H7 (cell line): ENCODE measurements around the gene SIPA1L3. TPM values are rescaled to one million over a fixed set of nuclear protein-coding genes. Genes with fewer than 3 reads are reported as not detected.
"Not testable (repeated sequence)": the region's sequence is repeated elsewhere in the genome, so short reads cannot be mapped to it uniquely, and the experiment has no call there.

Source experiments
- DNase-seq: peaks from one replicate; pipeline ENCODE4 v3.0.0; 2012
- H3K27me3 ChIP-seq: 2 replicates; pipeline ENCODE4 v1.6.0; 2011; ENCODE audit warnings: mild to moderate bottlenecking, low read length; ENCODE audit not compliant: control insufficient read depth, insufficient read depth
- H3K36me3 ChIP-seq: replicated peaks from 2 replicates; pipeline ENCODE4 v1.5.1; 2011; ENCODE audit warnings: low read length; ENCODE audit not compliant: control insufficient read depth, insufficient read depth
- H3K4me3 ChIP-seq: 2 replicates; pipeline ENCODE4 v1.5.1; 2011; ENCODE audit warnings: low read depth, mild to moderate bottlenecking, control low read depth, low read length, moderate library complexity; ENCODE audit not compliant: insufficient read depth
- total RNA-seq: library from RNA; depleted of rRNA; stranded (reverse); fragments of >200 nt; shearing (Covaris generic); gene quantifications from 2 replicates; pipeline ENCODE4 v1.2.3, GENCODE V29; 2014

The SIPA1L3 gene
- total RNA-seq, 1 experiment from 2014 or later, result 13.4 TPM

- H3K27me3 ChIP-seq, result no peaks in the 10 kb centered on the region
- H3K4me3 ChIP-seq, result no peak overlapping the region
- no peaks in the 10 kb centered on the region for H3K36me3 ChIP-seq
- no peak for DNase-seq
Measured at GRCh38 chr19:38018694-38019395, 111.8 kb downstream of the SIPA1L3 start.

GRCh38 chr19:38019396-38019724 is 112.4 kb downstream of the SIPA1L3 start:
- no peaks in the 10 kb centered on the region for H3K36me3 ChIP-seq
- H3K27me3 ChIP-seq, result no peaks in the 10 kb centered on the region
- no peak for DNase-seq
- no peak overlapping the region for H3K4me3 ChIP-seq

GRCh38 chr19:38020311-38020710 is 113.3 kb downstream of the SIPA1L3 start:
- no peaks in the 10 kb centered on the region for H3K36me3 ChIP-seq
- no peaks in the 10 kb centered on the region for H3K27me3 ChIP-seq
- no peak overlapping the region for H3K4me3 ChIP-seq
- DNase-seq, result no peak

GRCh38 chr19:38021352-38021751 is 114.3 kb downstream of the SIPA1L3 start:
- no peak overlapping the region for H3K4me3 ChIP-seq
- no peaks in the 10 kb centered on the region for H3K27me3 ChIP-seq
- DNase-seq, result no peak
- no peaks in the 10 kb centered on the region for H3K36me3 ChIP-seq

- Histone ChIP-seq H3K27me3 (no peaks in the 10 kb centered on the region), H3K36me3 (no peaks in the 10 kb centered on the region), H3K4me3 (no peak overlapping the region)
- no peak for DNase-seq
Measured at GRCh38 chr19:38022791-38023670, 116.0 kb downstream of the SIPA1L3 start.

- H3K27me3 ChIP-seq, result no peaks in the 10 kb centered on the region
- H3K36me3 ChIP-seq, result no peaks in the 10 kb centered on the region; the same call in 1 of the 2 replicates
- DNase-seq, result no peak
- no peak overlapping the region for H3K4me3 ChIP-seq
Measured at GRCh38 chr19:38023671-38024541, 116.9 kb downstream of the SIPA1L3 start.

- no peaks in the 10 kb centered on the region for H3K27me3 ChIP-seq
- H3K4me3 ChIP-seq, result no peak overlapping the region
- no peaks in the 10 kb centered on the region; the same call in 1 of the 2 replicates for H3K36me3 ChIP-seq
- DNase-seq, result peak; percentile 83
Measured at GRCh38 chr19:38024992-38025908, 118.2 kb downstream of the SIPA1L3 start.

GRCh38 chr19:38025909-38026307 is 118.9 kb downstream of the SIPA1L3 start:
- Histone ChIP-seq H3K36me3 (no peaks in the 10 kb centered on the region; the same call in 1 of the 2 replicates), H3K27me3 (no peaks in the 10 kb centered on the region), H3K4me3 (no peak overlapping the region)
- DNase-seq, result no peak

GRCh38 chr19:38028913-38029510 is 122.0 kb downstream of the SIPA1L3 start:
- Histone ChIP-seq H3K4me3 (no peak overlapping the region), H3K36me3 (no peaks in the 10 kb centered on the region; the same call in 1 of the 2 replicates), H3K27me3 (no peaks in the 10 kb centered on the region)
- DNase-seq, result no peak

- DNase-seq, H3K36me3 ChIP-seq, H3K4me3 ChIP-seq, H3K27me3 ChIP-seq: not testable (repeated sequence)
Measured at GRCh38 chr19:38030001-38030400, 123.0 kb downstream of the SIPA1L3 start.

GRCh38 chr19:38030686-38031422 is 123.8 kb downstream of the SIPA1L3 start:
- H3K4me3 ChIP-seq, result no peak overlapping the region
- no peak for DNase-seq

GRCh38 chr19:38031423-38031770 is 124.4 kb downstream of the SIPA1L3 start:
- H3K27me3 ChIP-seq, result no peaks in the 10 kb centered on the region
- H3K4me3 ChIP-seq, result no peak overlapping the region
- H3K36me3 ChIP-seq, result no peaks in the 10 kb centered on the region; the same call in 1 of the 2 replicates
- DNase-seq, result no peak

More at GRCh38 chr19:38030686-38031422, 123.8 kb downstream of the SIPA1L3 start:
- H3K36me3 ChIP-seq, result no peaks in the 10 kb centered on the region; the same call in 1 of the 2 replicates
- H3K27me3 ChIP-seq, result no peaks in the 10 kb centered on the region

GRCh38 chr19:38032151-38032550 is 125.1 kb downstream of the SIPA1L3 start:
- no peak for DNase-seq
- Histone ChIP-seq H3K36me3 (no peaks in the 10 kb centered on the region; the same call in 1 of the 2 replicates), H3K27me3 (no peaks in the 10 kb centered on the region), H3K4me3 (no peak overlapping the region)
